Measurements from ENCODE around the gene EFNA1. TPM values are rescaled to one million over a fixed set of nuclear protein-coding genes. Genes with fewer than 3 reads are reported as not detected.

EFNA1 gene
- total and polyA plus RNA-seq, 2 of the 8 experiments (the other 6 are each of a cell fraction or from before 2014, with no cell fraction given): 4.9 to 14.6 TPM

GRCh38 chr1:155170101-155170785, 42.6 kb downstream of the EFNA1 start:
- H3K4me1 ChIP-seq (replicated peaks in 1 of 4; ENCODE audit: control insufficient read depth in 3 of 4, insufficient read depth in 4 of 4, low read length in 3 of 4): peaks cover 5 to 27% (median 18%) of the 10 kb centered on the region in 4 experiments
- H4K20me1 ChIP-seq (replicated peaks in 1 of 2; ENCODE audit: control insufficient read depth in 1 of 2, insufficient read depth in 2 of 2, low read length in 2 of 2): peaks cover 2% of the 10 kb centered on the region in 2 experiments
- H3K56ac ChIP-seq (replicated peaks; ENCODE audit: insufficient read length, low read depth, low read length): no peak overlapping the region
- H3K14ac ChIP-seq (ENCODE audit: insufficient read length): no peak overlapping the region
- no peak overlapping the region for H2BK5ac ChIP-seq (ENCODE audit: low read depth, low read length)
- no peaks in the 10 kb centered on the region for H3K27me3 ChIP-seq (replicated peaks in 1 of 4; ENCODE audit: control insufficient read depth in 3 of 4, extremely low read depth in 1 of 4, insufficient read depth in 3 of 4, low read length in 3 of 4)
- H3K79me2 ChIP-seq (ENCODE audit: control insufficient read depth in 1 of 2, insufficient read depth in 2 of 2, low read length in 2 of 2): peaks cover 0 to 15% of the 10 kb centered on the region in 2 experiments; a peak in 2 of 4 replicates
- no peaks in the 10 kb centered on the region for H3K9me3 ChIP-seq (ENCODE audit: insufficient read depth in 2 of 2, low read depth in 1 of 2, low read length in 1 of 2)
- H2BK12ac ChIP-seq (ENCODE audit: low read depth, low read length): no peak overlapping the region
- no peak overlapping the region; the same call in 1 of the 2 replicates for H4K8ac ChIP-seq (ENCODE audit: extremely low read depth, insufficient read depth, low read length)
- FAIRE-seq (no peak), DNase-seq (ENCODE audit: low read depth in 1 of 2, low spot score in 2 of 2) (no peak)
- H3K4me2 ChIP-seq (ENCODE audit: insufficient read depth in 1 of 2, low read depth in 2 of 2, low read length in 2 of 2): no peak overlapping the region
- H3K4me3 ChIP-seq (ENCODE audit: extremely low read depth in 1 of 4, insufficient read depth in 2 of 4, low read depth in 3 of 4, low read length in 4 of 4): no peak overlapping the region
- 100% methylated on average over 1 of the region's 2 CpGs; no CpG with 5 or more reads in 1 of the 2 experiments for WGBS, 2 experiments (ENCODE audit: extremely low coverage in 1 of 2, insufficient coverage in 1 of 2, insufficient read length in 1 of 2, insufficient replicate concordance in 2 of 2, low coverage in 1 of 2, low lambda C conversion rate in 2 of 2, missing lambda C conversion rate in 1 of 2)
- no peak overlapping the region for H2BK120ac ChIP-seq (replicated peaks; ENCODE audit: low read depth, low read length)
- H3K18ac ChIP-seq (ENCODE audit: extremely low read depth, low read length): no peak overlapping the region
- no peak overlapping the region for H2BK20ac ChIP-seq (ENCODE audit: low read length)
- H3K79me1 ChIP-seq (ENCODE audit: low read depth, low read length): no peaks in the 10 kb centered on the region; the same call in 1 of the 2 replicates
- ChIA-PET POLR2A (ENCODE audit: partially characterized antibody) (interaction anchor here (1.2 to 20.5 kb wide), 2 partner anchors 31 to 55 kb away, joined by 3 to 512 read pairs; partner anchors contain the start of genes MTX1 and THBS3), CTCF (ENCODE audit: partially characterized antibody) (interaction anchor here (1.1 to 12.4 kb wide), 8 partner anchors 36 to 109 kb away, joined by 3 to 215 read pairs (median 36); partner anchors contain the start of genes DPM3, EFNA1 and SLC50A1)
- no peak overlapping the region for H4K91ac ChIP-seq (replicated peaks; ENCODE audit: insufficient read length, low read length)
- peaks cover 21% of the 10 kb centered on the region for H3K23me2 ChIP-seq (ENCODE audit: low read depth, low read length)
- H2AK5ac ChIP-seq (ENCODE audit: low read depth, low read length): no peak overlapping the region
- H2AFZ ChIP-seq (ENCODE audit: low read length): no peak overlapping the region
- no peak overlapping the region for H3K23ac ChIP-seq (ENCODE audit: insufficient read length)
- H3K4ac ChIP-seq (replicated peaks; ENCODE audit: insufficient read length, low read depth, low read length): no peak overlapping the region
- H3K36me3 ChIP-seq (ENCODE audit: control insufficient read depth in 2 of 4, insufficient read depth in 4 of 4, low read length in 3 of 4): peaks cover 0 to 10% (median 7%) of the 10 kb centered on the region in 4 experiments; a peak in 4 of 8 replicates
- H3K27ac ChIP-seq (ENCODE audit: low read depth, low read length): no peak overlapping the region
- H2BK15ac ChIP-seq (ENCODE audit: low read length): no peak overlapping the region
- H4K5ac ChIP-seq (ENCODE audit: insufficient read length, low read depth, low read length): no peak overlapping the region
- no peak overlapping the region for H3K9ac ChIP-seq (replicated peaks in 1 of 4; ENCODE audit: extremely low read depth in 1 of 4, low read depth in 3 of 4, low read length in 3 of 4)
- no peak for TF ChIP-seq SIN3A (conservative IDR thresholded peaks at IDR 0.05 in 1 of 2, IDR thresholded peaks at IDR 0.05 in 1 of 2; ENCODE audit: low read depth in 1 of 2, low read length in 2 of 2)
- TF ChIP-seq TCF12 (IDR thresholded peaks at IDR 0.05; ENCODE audit: low read depth, low read length): no peak
- TF ChIP-seq FOSL1 (IDR thresholded peaks at IDR 0.05; ENCODE audit: insufficient read depth, low read depth, low read length): no peak
- TF ChIP-seq ATF3 (IDR thresholded peaks at IDR 0.05; ENCODE audit: insufficient read depth, low read depth, low read length): no peak
- TF ChIP-seq RFX5 (IDR thresholded peaks at IDR 0.05; ENCODE audit: borderline replicate concordance, low read depth, low read length): no peak
- no peak for TF ChIP-seq SIX5 (IDR thresholded peaks at IDR 0.05; ENCODE audit: low read depth, low read length)
- TF ChIP-seq, protein P1, sequence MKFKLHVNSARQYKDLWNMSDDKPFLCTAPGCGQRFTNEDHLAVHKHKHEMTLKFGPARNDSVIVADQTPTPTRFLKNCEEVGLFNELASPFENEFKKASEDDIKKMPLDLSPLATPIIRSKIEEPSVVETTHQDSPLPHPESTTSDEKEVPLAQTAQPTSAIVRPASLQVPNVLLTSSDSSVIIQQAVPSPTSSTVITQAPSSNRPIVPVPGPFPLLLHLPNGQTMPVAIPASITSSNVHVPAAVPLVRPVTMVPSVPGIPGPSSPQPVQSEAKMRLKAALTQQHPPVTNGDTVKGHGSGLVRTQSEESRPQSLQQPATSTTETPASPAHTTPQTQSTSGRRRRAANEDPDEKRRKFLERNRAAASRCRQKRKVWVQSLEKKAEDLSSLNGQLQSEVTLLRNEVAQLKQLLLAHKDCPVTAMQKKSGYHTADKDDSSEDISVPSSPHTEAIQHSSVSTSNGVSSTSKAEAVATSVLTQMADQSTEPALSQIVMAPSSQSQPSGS (IDR thresholded peaks at IDR 0.05; ENCODE audit: low read length): no peak
- TF ChIP-seq HDAC6 (IDR thresholded peaks at IDR 0.05; ENCODE audit: low read depth, low read length): no peak

Measured in H1 (cell line).